GM18873 (cell line): ENCODE measurements around the gene SOS2.
A peak's percentile ranks its signal among the peaks of the same experiment; 100 is the strongest.

ENCODE experiments used
- ATAC-seq: cut with Tn5 transposase; IDR thresholded peaks from one replicate; pipeline ENCODE4 v1.9.1; 2021; ENCODE audit warnings: mild to moderate bottlenecking, moderate library complexity, moderate number of reproducible peaks; ENCODE audit not compliant: unreplicated experiment, low FRiP score

SOS2 gene

DNA sequence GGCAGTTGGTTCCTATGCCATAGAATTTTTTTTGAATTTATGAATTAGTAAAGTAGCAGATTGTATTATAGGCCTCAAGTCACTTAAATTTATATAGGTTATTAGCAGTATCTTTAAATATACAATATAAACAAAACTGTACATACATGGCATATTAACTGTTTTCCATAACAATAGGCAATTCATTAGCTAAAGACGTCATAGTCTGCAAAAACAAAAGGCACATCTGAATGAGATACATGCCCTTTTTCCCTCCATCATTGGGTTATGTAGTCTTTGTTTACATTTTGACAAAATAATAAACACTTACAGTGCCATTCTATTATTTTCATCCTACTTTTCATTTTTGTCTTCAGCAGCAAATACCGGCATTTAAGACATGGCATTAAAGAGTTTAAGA, 113.9 kb downstream of the SOS2 start:
- no peak for ATAC-seq

DNA sequence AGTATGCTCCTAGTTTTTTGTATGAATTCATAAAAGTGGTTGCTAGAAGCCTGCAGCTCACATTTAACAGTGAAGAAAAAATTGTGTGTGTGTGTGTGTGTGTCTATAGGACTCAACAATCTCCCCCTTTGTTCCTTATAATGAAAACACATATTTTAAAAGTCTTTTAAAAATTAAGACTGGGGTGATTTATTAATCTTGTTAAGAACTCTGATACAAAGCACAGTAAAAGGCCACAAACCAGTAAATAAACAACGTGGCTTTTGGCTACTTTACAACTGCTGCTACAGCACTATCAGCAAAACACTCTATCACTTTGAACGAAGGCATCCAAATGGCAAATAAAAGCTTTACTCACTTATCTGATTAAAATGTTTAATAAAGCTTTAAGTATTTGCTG, 114.4 kb downstream of the SOS2 start:
- no peak for ATAC-seq

DNA sequence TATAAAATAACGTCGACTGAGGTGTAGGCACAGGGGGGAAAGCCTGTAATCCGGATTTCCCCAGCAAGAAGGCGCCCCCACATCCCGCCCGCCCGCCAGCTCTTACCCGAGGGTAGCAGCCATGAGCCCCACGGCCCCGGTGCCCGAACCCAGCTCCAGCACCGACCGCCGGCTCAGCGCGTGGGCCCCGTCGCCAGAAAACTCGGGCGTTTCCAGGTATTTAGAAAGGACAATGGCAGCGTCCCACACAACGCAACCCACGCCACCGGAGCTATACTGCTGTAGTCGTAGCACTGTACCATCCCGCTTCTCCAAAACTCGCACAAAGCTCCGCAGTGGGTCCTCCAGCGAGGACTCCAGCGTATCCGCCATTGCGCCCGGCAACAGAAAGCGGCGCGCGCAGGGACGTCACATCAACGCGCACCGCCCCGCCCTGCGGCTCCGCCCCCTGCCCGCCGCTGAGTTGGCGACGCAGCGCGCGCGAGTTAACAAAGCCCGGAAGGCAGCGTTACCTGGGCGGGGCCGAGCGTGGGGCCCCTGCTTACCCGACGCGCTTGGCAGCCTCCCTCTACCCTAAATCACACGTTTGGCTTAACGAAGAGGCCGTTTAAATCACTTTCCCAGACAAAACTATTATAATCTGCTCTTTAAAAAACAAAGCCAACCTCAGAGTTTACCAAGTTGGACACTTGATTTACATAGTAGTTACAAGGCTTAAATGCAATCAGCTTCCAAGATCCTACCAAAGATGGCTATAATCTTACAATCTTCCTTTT, 115.0 kb downstream of the SOS2 start, which contains the start of gene VCPKMT:
TSS of gene VCPKMT (minus strand) at position 392 of the 776 bp plus-strand sequence. CDS start at position 372, 20 bp downstream.
- ATAC-seq: peak; percentile 82

GRCh38 chr14:50113381-50114035, 117.9 kb downstream of the SOS2 start:
- ATAC-seq: no peak

- ATAC-seq: no peak
These were observed 120.9 kb downstream of the SOS2 start for GRCh38 chr14:50110323-50111037.

DNA sequence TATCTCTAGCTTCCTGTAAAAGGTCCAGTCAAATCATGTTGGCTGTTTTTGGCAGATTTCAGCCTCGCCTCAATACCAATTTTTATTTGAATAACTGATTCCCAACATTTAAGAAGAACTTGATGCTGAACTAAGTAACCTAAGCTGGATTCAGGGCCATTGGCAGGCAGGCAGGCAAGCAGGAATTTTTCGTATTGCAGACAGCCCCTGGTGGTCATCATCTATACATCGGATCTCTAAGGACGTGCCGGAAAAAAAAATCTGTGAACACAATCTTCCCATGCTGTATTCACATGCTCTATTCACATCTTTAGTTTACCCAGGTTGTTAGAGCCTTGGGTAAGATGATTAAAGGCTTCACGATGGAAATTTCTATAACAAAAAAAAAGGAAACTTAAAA, 122.0 kb downstream of the SOS2 start:
- ATAC-seq: no peak

DNA sequence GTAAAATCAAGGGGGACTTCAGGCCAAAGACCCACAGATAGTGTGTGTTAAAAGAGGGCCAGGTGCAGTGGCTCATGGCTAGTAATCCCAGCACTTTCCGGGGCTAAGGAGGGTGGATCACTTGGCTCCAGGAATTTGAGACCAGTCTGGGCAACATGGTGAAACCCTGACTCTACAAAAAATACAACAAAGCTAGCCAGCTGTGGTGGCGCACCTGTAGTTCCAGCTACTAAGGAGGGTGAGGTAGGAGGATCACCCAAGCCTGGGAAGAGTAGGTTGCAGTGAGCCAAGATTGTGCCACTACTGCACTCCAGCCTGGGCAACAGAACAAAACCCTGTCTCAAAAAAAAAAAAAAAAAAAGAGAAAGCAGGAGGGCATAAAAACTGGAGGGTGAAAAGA, 123.5 kb downstream of the SOS2 start:
- ATAC-seq: no peak

GRCh38 chr14:50106178-50106577, 125.2 kb downstream of the SOS2 start:
- no peak for ATAC-seq

- no peak for ATAC-seq
These were observed 127.8 kb downstream of the SOS2 start for GRCh38 chr14:50103558-50103957.

DNA sequence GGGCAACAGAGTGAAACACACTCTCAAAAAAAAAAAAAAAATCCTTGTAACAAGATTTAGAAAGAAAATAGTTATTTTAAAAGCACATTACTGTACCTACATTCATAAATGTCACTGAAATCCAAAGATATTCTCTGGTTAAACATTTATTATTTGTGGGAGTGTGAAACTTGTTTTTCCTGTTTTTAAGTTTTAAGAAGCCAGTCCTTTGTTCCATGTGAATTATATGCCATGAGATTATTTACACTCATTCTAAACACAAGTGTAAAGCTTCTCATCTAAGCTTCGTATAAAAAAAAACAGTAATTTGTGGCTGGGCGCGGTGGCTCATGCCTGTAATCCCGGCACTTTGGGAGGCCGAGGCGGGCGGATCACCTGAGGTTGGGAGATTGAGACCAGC, 130.0 kb downstream of the SOS2 start:
- ATAC-seq: no peak

- no peak for ATAC-seq
These were observed 130.6 kb downstream of the SOS2 start for GRCh38 chr14:50100805-50101204.

GRCh38 chr14:50099335-50099734, 132.0 kb downstream of the SOS2 start:
- ATAC-seq: no peak

DNA sequence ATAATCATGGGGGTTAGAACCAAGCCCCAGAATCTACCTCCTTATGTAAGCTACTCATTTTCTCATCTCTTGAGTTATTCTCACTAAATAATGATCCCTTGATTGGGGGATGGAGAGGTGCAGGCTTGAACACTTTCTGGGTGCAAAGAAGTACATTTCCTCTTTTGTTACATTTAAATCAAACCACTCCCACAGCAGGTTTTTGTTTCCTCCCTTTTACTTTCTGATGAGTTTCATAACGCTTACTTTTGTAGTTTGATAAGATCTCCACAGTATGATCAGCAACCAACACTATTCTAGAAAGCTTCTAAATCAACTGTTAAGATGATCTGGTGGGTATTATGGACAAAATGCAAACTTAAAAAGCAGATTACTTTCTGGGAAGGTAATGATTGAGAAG, 135.5 kb downstream of the SOS2 start:
- no peak for ATAC-seq

GRCh38 chr14:50094056-50094755, 137.2 kb downstream of the SOS2 start:
- ATAC-seq: no peak

DNA sequence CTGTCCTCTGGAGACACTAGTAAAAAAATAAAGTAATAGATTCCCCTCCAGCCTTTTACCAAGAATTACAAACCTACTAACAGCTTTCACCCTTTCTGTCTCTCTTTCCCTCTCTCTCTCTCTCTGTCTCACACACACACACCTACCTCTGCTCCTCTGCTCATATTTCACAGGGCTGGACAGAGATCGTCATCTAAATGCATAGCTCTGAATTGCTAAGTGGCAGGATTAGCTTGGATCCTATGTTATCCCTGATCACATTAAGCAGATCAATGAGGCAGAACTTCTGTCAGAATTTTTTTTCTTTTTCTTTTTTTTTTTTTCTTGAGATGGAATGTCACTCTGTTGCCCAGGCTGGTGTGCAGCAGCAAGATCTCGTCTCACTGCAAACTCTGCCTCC, 137.9 kb downstream of the SOS2 start:
- no peak for ATAC-seq

DNA sequence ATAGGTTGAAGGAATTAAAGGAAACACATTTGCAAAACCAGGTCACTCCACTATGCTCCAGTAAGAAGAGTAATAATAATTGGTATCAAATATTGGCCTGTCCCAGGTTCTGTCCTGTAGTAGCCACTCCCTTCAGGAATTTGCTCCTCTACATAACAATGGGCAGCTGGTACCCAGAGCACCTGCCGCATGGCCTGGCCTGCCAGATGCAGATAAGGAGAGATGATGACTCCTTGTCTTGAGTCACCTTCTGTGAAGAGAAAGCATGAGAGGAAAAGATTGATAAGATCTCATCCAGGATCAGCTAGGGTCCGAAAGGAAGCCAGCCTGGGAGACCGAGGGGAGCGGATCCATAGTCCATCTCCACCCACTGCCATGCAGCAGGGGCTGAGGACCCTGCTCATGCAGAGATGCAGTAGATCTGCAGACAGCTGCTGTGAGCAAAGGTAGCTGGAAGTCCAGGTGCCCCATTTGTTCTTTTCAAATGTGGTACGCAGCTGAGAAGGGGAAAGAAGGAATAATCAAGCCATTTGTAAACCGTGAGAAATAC, 139.3 kb downstream of the SOS2 start:
- no peak for ATAC-seq

DNA sequence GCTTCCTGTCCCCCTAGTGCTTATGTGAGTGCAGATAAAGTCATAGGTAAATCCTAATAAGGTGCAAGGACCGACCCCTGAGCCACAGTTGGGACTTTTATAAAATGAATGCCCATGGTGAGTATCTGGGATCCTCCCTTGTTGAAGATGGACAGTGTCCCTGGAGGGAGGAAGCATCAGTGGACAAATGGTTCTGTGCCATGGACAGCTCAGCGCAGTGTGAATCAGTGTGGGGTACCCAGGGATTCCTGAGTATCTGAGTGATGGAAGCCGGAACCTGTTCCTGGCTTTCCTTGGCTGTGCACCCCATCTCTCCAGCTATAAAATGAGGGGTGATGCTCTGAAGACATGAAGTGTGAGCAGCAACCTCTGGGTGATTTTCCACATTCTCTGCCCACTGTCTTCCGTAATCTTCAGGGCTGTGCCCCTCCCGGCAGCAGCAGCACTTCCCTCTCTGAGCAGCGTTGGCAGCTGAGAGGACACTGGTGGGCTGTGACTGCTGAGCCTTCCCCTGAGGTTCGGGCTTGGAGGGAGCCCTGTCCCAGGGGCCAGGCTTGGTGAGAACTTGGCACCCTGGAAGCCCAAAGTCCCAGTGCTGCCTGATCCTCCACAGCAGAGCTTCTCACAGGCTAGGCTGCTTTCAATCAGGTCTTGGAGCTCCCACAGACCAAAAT, 140.0 kb downstream of the SOS2 start:
- ATAC-seq: no peak

DNA sequence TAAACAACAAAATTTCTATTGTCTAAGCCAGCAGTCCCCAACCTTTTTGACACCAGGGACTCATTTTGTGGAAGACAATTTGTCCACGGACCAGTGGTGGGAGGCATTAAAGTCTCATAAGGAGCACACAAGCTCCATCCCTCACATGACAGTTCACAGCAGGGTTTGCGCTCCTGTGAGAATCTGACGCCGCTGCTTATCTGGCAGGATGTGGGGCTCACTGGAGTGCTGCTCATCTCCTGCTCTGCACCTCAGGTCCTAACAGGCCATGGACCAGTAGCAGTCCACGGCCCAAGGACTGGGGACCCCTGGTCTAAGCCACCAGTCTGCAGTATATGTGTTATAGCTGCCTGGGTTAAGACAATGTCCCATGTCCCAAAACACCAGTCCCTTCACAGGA, 142.2 kb downstream of the SOS2 start:
- no peak for ATAC-seq

GRCh38 chr14:50088731-50089130, 142.6 kb downstream of the SOS2 start:
- ATAC-seq: no peak

DNA sequence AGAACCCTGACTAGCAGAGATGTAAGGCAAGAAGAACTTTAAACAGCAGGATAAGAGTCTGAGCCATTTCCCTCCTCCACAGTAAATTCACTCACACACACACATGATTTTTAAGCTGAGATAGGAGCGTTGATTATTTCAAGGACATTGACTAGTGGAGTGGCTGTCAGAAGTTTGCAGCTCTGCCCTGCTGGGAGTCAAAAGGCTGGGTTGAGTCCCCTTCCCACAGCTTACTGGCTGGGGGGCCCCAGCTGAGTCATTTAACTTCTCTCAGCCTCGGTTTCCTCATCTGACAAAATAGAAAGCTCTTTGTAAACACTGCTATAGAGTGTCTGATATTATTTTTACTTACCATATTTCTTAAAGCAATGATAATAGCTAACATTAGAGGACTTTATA, 143.3 kb downstream of the SOS2 start:
- no peak for ATAC-seq
